ENCODE measurements around the gene MYL5.

- TF ChIP-seq POLR2AphosphoS5 (IDR thresholded peaks at IDR 0.05): no peak
- TF ChIP-seq CTCF (IDR thresholded peaks at IDR 0.05): no peak
- no peak for TF ChIP-seq EP300 (IDR thresholded peaks at IDR 0.05)
- no peak for TF ChIP-seq POLR2A (IDR thresholded peaks at IDR 0.05)
Measured at GRCh38 chr4:675980-676870, 1.9 kb downstream of the MYL5 start.

Measured in gastroesophageal sphincter (tissue), 3 donors.